Middle frontal gyrus (tissue), 1 donor: ENCODE data around the gene KRT15.
"Not testable (repeated sequence)": the region's sequence is repeated elsewhere in the genome, so short reads cannot be mapped to it uniquely, and the experiment has no call there.

Experiments
- DNase-seq: peaks from one replicate; pipeline ENCODE4 v3.0.0-alpha.2; 2015; ENCODE audit warnings: low spot score; ENCODE audit errors: extremely low spot score

The KRT15 gene

GRCh38 chr17:41544491-41544892, 25.8 kb upstream of the KRT15 start:
- no peak for DNase-seq

- DNase-seq: not testable (repeated sequence)
These were observed 24.1 kb upstream of the KRT15 start for GRCh38 chr17:41542786-41543185.

- DNase-seq: no peak
These were observed 23.7 kb upstream of the KRT15 start for GRCh38 chr17:41542357-41542756.

GRCh38 chr17:41540921-41541625, 22.4 kb upstream of the KRT15 start:
- no peak for DNase-seq

GRCh38 chr17:41539979-41540701, 21.4 kb upstream of the KRT15 start:
- DNase-seq: no peak

GRCh38 chr17:41539071-41539492, 20.4 kb upstream of the KRT15 start:
- no peak for DNase-seq

GRCh38 chr17:41538565-41538991, 19.9 kb upstream of the KRT15 start:
- no peak for DNase-seq

- DNase-seq: no peak
These were observed 19.3 kb upstream of the KRT15 start for GRCh38 chr17:41537990-41538389.

- no peak for DNase-seq
These were observed 18.9 kb upstream of the KRT15 start for GRCh38 chr17:41537614-41537954.

GRCh38 chr17:41536741-41537613, 18.3 kb upstream of the KRT15 start:
- no peak for DNase-seq

GRCh38 chr17:41535764-41536481, 17.2 kb upstream of the KRT15 start:
- DNase-seq: no peak

- DNase-seq: no peak
These were observed 16.3 kb upstream of the KRT15 start for GRCh38 chr17:41534899-41535546.

GRCh38 chr17:41533613-41534012, 14.9 kb upstream of the KRT15 start:
- no peak for DNase-seq

GRCh38 chr17:41532947-41533570, 14.4 kb upstream of the KRT15 start:
- DNase-seq: no peak

- DNase-seq: no peak
These were observed 13.3 kb upstream of the KRT15 start for GRCh38 chr17:41531993-41532392.

- DNase-seq: no peak
These were observed 11.7 kb upstream of the KRT15 start for GRCh38 chr17:41530062-41531048.

GRCh38 chr17:41529491-41529915, 10.8 kb upstream of the KRT15 start:
- no peak for DNase-seq

- no peak for DNase-seq
These were observed 10.3 kb upstream of the KRT15 start for GRCh38 chr17:41528959-41529353.
